ACHN (cell line): Measurements from ENCODE around the gene PACRG.
"Not testable (repeated sequence)": the region's sequence is repeated elsewhere in the genome, so short reads cannot be mapped to it uniquely, and the experiment has no call there.

Experiments used
- DNase-seq: peaks from one replicate; pipeline ENCODE4 v3.0.0-alpha.2; 2015
- in situ Hi-C: cut with HindIII; loops from 2 replicates; pipeline ENCODE4 v1.10.0; 2017; ENCODE audit warnings: low sequenced_read_pairs, low pct_ligation_motif_present, low pct_unique_long_range_greater_than_20kb

PACRG gene

DNA sequence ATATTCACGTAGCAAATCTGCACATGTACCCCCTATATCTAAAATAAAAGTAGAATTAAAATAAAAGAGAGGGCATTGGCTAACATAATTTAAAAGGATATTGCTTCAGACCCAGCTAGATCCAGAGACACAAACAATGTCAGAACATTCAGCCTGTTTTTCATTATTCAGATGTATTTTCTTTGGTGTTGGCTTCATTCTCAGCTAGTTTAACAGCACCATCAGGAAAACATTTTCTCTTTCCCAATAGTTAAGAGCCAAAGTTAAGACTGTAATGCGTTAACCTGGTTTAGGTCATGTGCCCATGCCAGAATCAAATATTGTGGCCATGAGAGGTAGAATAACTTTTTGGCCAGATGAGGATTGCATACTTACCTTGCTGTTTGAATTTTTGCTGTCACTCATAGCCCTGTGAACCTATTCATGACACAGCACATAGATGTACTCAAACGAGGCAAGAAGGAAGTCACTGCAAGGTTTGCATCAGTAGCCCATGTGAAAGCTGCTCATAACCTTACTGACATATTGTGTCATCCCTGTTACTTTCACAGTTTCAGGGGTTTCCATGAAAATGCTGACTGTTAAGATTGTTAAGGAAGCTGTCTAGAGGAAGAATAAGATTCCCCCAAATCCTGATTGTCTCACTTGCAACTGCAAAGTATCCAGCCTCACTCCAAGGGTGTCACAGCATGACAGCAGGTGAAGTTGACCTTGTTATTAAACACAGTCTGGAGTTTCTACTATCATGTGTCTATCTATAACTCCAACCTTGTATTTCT is 233.1 kb downstream of the PACRG start:
- in situ Hi-C loops: no loop called here
- no peak for DNase-seq

DNA sequence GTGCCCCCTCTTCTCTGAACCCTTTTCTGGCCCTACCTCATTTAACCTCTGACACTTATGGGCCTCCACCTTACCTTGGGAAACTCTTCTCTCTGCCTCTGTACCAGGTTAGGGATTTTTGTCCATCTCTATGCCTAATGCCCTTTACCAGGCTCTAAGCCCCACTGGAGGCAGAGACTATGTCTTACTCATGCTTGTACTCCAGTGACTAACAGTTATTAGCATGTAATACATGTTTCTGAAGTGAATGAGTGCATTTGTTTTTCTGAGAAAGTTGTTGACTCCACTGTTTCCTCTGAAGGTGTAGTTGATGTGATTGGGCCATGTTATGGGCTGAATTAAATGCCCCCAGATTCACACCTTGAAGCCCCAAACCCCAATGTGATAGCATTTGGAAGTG is 234.3 kb downstream of the PACRG start:
- no peak for DNase-seq
- in situ Hi-C loops: no loop called here

DNA sequence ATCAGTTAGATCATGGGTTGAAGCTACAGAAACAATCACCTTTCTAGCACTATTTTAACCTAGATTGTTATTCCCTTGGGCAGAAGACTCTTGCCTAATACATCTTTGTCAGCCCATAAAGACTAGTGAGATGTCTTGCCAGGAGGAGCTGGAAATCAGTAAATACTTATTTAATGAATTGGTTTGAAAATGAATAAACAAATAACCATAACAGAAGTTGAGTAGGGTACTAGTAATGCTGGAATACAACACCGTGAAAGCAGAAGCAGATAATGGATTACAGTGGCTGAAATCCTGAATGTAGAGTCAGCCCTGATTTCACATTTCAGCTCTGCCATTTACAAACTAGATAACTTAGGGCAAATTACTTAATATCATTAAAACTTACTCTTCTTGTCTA is 236.1 kb downstream of the PACRG start:
- in situ Hi-C loops: no loop called here
- no peak for DNase-seq

DNA sequence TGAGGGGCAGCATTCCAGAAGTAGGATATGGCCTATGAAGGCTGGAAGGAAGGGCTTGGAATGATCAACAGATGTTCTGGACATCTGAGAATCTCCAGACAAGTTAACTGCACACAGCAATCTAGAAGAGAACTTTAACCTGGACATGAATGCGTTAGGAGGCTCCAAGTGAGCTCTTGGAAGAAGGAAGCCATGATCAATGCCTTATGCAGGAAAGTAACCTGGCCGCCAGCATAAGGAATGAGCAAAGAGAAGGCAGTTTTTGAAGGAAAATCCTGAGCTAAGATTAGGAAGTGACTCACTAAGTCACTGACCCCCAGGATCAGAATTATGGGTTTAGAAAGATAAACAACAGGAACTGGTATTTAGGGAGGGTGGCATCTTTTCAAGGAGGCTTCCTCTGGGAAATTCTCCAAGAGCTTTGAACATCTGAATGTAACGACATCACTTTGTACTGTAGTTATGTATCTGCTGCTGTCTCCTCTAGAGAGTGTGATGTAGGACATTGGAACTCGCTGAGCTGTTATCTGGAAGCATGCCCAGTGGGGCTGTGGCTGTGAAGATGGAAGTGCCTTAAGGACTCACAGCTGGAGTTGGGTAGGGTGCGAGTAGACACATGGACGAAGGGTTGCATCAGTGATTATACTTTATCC is 236.8 kb downstream of the PACRG start:
- peak; percentile 77 for DNase-seq
- in situ Hi-C loops: no loop called here

DNA sequence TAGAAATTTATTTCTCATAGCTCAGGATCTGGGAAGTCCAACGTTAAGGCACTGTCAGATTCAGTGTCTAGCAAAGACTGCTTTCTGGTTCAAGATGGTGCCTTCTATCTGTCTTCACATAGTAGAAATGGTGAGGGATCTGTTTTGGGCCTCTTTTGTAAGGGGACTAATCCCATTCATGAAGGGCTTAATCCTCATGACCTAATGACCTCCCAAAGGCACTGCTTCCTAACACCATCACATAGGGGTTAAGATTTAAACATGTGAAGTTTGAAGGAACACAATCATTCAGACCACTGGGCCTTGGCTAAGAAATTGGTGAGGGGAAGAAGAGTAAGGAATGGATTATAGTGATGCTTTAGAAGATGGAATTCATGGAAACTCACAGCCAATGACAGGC is 237.6 kb downstream of the PACRG start:
- DNase-seq: no peak
- in situ Hi-C loops: no loop called here

DNA sequence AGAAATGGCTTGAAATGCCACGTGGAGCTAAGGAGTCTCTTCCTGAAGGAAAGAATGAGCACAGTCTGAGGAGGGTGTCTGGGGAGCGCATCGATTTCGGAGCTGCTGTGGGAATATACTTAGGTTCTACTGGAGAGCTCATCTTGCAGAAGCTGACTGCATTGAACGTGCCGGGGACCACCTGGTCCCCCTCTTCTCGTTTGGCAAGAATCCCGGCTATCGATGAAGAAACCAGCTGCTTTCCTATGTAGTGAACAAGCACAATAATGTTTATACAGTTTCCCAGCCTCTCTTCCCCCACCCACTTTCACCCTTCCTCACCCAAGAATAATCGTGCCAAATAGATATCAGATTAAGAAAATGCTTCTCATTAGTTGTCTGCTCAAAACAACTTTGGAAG is 242.5 kb downstream of the PACRG start:
- DNase-seq: no peak

DNA sequence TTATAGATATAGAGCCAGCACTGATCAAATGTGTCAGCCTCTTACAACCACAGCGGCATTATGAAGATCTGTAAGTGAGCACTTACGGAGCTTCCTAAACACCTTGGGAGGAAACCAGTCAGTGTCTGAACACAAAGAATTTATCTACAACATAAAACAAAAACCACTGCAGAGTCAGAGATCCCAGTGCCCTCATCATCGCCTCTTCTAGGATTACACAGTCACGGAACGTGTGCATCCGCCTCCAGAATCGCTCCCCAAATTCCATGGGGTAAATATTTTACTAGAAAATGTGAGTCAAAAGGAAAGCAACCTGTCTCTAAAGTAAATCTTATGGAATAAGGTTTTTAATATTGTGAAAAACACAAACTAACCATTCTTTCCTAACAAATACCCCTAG is 243.6 kb downstream of the PACRG start:
- in situ Hi-C loops: no loop called here
- no peak for DNase-seq

More for the DNA sequence above, 242.5 kb downstream of the PACRG start:
- in situ Hi-C loops: no loop called here

DNA sequence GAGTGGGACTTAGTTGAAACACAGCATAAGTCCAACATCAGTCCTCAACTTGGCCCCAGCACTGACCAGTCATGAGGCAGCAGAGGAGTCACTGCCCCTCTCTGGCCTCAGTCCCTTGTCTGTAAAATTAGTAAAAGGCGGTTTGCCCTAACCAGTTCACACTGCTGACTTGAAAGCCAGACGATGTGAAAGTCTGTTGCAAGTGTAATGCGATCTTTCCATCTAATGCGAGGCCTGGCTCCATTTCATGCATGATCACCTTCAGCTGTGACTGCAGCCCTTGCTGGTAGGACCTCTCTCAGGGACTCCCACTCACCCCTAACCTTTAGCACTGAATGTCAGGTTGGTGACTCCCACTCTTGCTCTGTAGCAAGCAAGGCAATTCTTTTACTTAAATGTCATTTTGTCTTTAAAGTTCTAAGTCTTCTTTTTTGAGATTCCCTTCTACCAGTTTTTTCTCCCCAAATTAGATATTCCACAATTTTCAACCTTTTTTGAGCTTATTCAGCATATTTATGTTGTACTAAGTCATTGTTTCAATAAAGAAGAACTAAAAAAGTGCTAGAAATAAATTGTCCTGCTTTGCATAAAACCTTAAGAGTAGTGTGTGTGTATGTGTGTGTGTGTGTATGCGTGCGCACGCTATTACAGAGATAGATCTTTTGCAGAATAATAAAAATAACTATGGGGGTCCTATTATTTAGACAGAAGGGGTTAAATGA is 245.5 kb downstream of the PACRG start:
- no peak for DNase-seq
- in situ Hi-C loops: no loop called here

DNA sequence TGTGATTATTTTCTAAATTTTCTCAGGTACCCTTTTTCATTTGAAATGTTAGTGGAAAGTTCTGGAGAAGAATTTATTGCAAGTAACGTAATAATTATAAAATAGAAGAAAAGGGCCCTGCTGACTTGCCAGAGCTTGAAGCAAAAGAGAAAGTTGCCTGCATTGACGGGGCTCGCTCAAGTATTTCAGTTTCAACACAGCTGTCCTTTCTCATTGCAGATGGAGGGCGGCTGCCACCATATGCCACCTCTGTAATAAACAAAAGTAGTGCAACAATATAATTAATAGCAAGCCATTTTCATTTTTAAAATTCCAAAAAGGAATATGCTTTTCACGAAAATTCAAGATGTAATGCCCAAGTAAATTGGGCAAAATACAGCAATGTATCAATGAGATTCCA is 246.2 kb downstream of the PACRG start:
- in situ Hi-C loops: no loop called here
- no peak for DNase-seq

DNA sequence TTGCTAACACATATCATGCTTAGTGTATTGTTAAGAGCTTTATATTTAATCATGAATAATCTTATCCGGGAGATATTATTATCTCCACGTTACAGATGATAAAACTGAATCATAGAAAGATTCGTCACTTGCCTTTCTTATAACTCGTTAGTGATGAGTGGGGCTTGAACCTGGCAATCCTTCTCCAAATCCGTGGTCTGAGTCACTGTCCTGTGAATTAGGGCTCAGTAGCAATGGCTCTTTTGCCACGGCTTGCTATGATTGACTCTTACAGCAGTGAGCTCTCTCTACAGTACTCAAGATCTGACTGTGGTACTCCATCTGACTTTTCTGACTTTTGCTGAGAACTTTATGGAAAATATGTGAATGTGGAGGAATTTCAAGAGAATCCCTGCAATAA is 246.9 kb downstream of the PACRG start:
- in situ Hi-C loops: no loop called here
- DNase-seq: no peak

DNA sequence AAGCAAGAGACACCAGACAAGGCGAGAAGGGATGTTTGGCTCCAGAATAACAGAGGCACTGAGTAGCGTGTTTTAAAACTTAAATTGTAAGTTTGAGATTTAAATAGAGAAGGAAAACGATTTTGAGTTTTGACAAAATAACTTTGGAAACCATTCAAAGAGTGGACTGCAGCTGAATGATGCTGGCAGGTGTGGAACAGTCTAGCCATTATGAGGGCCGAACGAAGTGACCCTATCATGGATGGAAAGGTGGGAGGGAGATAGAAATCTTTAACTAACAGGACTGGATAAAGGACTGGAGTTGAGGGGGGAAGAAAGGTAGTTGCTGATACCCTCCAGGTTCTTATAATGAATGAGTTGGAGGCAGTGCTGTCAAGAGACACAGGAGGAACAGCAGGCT is 248.4 kb downstream of the PACRG start:
- in situ Hi-C loops: no loop called here
- no peak for DNase-seq

DNA sequence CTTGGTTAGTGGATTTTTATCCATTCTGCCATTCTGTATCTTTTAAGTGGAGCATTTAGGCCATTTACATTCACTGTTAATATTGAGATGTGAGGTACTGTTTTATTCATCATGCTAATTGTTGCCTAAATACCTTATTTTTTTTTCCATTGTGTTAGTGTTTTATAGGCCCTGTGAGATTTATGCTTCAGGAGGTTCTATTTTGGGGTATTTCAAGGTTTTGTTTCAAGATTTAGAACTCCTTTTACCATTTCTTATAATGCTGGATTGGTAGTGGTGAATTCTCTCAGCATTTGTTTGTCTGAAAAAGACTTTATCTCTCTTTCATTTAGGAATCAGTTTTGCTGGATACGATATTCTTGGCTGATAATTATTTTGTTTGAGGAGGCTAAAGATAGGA is 255.5 kb downstream of the PACRG start:
- DNase-seq, in situ Hi-C loops: not testable (repeated sequence)

DNA sequence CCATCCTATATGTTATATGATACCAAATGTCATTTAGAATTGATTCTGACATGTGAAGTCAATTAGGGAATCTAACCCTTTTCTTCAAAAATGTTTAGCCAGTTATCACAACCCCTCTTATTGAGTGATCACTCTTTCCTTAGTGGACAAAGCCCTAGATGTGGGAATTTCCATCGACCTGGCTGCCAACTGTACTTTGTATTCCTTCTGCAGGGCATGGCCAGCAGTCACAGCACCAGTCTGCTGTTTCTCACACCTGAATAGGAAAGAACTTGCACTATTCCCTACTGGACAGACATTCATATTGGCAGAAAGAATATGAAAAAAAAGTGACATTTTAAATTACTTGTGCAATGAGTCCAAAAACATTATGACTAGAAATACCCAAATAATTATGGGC is 271.0 kb downstream of the PACRG start:
- in situ Hi-C loops: no loop called here
- DNase-seq: no peak

DNA sequence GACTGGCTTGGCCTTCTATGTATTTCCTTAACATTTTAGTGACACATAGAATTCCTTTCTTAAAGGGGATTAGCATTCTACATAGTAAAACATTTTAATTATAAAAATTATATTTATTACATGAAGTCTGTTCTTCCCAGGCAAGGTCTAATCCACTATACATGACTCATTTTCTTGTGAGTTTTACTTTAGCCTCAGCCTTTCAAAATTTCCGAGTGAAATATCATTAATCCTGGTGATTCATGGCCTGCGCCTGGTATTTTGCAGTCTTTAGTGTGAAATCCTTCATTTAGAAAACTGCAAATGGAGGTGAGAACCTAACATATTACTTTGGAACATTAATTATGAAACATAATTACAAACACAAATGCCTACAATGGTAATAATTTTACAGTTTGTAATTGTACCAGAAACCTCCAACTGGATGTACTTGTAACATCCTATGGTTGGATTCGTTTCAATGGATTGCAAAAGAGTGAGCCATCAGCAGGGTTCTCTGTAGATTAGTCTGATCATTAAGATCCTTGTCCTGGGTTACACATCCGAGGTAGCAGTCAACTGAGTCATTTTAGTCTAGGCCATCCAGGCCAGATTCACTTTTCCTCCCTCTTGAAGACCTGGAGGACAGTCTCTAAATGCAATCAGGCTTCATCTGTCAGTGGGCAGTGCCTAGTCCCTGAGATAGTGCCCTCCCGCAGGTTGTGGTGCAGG is 272.0 kb downstream of the PACRG start:
- in situ Hi-C loops: no loop called here
- DNase-seq: no peak

DNA sequence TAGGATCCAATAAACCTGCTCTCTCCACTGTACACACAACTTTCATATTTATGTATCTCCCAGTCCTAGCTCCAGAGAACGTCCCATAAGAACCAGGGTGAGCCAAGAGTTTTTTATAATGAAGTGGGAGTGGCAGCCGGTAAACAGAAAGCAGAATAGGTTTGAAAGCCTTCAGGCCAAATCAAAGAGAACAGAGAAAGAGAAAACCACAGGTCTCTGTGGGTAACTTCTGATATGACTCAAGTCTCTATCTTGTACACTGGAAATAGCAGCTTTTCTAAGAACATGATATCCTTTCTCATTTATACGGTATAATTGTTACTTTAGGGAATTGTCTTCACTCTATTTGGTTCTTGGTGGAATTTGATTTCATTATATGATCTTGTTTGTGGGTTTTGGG is 273.6 kb downstream of the PACRG start:
- in situ Hi-C loops: no loop called here
- DNase-seq: no peak

DNA sequence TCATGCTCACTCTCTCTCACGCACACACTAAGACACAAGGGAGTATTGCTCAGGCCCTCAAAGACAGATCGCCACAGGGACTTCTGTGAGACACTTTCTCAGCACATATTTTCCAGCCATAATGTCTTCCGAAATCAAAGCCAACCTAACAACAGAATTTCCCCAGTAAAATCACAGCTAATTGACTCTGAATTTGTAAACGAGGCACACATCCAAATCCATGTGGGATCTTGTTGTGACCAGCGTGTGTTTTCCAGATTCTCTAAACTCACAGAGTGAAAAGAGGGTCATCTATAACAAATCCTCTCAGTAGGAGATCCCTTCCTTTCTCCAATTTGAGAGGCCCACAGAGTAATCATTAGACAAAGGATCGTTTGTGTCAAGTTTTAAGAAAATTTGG is 280.4 kb downstream of the PACRG start:
- no peak for DNase-seq
- in situ Hi-C loops: no loop called here

DNA sequence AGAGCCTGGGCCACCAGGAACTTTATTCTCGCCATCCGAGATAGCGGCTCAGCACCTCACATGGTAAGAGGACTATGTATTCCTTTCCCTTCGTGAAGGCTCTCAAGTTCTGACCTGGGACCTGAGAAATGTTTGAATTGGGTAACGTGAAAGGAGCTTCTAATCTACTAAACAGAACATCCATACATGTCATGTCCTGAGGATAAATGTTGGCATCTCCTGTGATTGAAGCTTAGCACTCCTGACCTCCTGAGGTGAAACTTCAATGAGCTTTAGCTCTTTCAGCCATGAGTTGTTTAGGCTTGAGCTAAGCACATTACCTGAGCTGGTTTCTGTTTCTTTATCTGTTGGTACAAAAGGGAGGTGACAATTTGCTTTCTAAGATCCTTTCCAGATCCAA is 280.9 kb downstream of the PACRG start:
- DNase-seq: no peak
- in situ Hi-C loops: no loop called here

DNA sequence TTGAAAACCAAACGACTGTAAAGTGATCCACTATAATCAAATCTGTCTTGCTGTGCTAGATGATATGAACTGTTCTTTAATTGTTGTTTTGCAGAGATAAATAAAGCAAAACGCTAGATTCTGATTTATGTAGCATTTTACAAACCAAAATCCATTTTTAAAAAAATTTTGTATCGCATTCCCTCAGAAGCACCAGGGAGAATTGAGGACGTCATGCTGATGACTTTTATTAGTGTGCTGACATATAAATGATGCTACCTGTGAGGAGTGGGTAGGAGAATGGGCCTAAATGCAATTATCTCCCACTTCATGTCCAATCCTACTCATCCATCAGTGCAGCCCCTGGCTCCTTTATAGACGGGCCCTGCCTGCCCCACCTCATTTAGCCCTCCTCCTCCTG is 282.4 kb downstream of the PACRG start:
- DNase-seq: no peak
- in situ Hi-C loops: no loop called here

DNA sequence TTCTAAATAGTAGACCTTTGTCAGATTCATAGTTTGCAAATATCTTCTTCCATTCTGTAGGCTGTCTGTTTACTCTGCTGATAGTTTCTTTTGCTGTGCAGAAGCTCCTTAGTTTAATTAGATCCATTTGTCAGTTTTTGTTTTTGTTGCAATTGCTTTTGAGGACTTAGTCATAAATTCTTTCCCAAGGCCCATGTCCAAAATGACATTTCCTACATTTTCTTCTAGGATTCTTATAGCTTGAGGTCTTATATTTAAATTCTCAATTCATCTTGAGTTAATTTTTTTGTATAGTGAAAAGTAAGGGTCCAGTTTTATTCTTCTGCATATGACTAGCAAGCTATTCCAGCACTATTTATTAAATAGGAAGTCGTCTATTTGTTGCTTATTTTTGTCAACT is 287.0 kb downstream of the PACRG start:
- in situ Hi-C loops: no loop called here
- no peak for DNase-seq
